Ishikawa (cell line): ENCODE results near the gene TMEM87B.

Source experiments
- CEBPB ChIP-seq: IDR thresholded peaks from 2 replicates; pipeline ENCODE4 v1.6.1; 2012
- CREB1 ChIP-seq: IDR thresholded peaks from 2 replicates; pipeline ENCODE4 v1.6.1; 2012; ENCODE audit warnings: low read depth
- EGR1 ChIP-seq: IDR thresholded peaks from 2 replicates; pipeline ENCODE4 v1.6.1; 2012
- EP300 ChIP-seq: IDR thresholded peaks from 2 replicates; pipeline ENCODE4 v1.6.1; 2012; ENCODE audit warnings: borderline replicate concordance
- FOXM1 ChIP-seq: IDR thresholded peaks from 2 replicates; pipeline ENCODE4 v1.6.1; 2012; ENCODE audit warnings: low read depth, borderline replicate concordance
- MAX ChIP-seq: IDR thresholded peaks from 2 replicates; pipeline ENCODE4 v1.6.1; 2012
- NFIC ChIP-seq: IDR thresholded peaks from 2 replicates; pipeline ENCODE4 v1.6.1; 2012
- RAD21 ChIP-seq: IDR thresholded peaks from 2 replicates; pipeline ENCODE4 v1.6.1; 2012; ENCODE audit warnings: low read depth
- REST ChIP-seq: IDR thresholded peaks from 2 replicates; pipeline ENCODE4 v1.6.1; 2012; ENCODE audit warnings: low read depth, mild to moderate bottlenecking
- TAF1 ChIP-seq: IDR thresholded peaks from 2 replicates; pipeline ENCODE4 v1.6.1; 2012; ENCODE audit warnings: low read depth, mild to moderate bottlenecking
- TCF12 ChIP-seq: IDR thresholded peaks from 2 replicates; pipeline ENCODE4 v1.6.1; 2012; ENCODE audit warnings: low read depth
- TEAD4 ChIP-seq: IDR thresholded peaks from 2 replicates; pipeline ENCODE4 v1.6.1; 2012
- USF1 ChIP-seq: IDR thresholded peaks from 2 replicates; pipeline ENCODE4 v1.6.1; 2012
- YY1 ChIP-seq: IDR thresholded peaks from 2 replicates; pipeline ENCODE4 v1.6.1; 2012; ENCODE audit warnings: low read depth
- ZBTB7A ChIP-seq: IDR thresholded peaks from 2 replicates; pipeline ENCODE4 v1.6.1; 2012; ENCODE audit warnings: low read depth

TMEM87B gene

GRCh38 chr2:112141626-112142007 lies 86.5 kb downstream of the TMEM87B start:
- TF ChIP-seq USF1, result no peak
- no peak for TF ChIP-seq TAF1
- no peak for TF ChIP-seq ZBTB7A
- TF ChIP-seq EP300, result no peak
- TF ChIP-seq TEAD4, result no peak
- no peak for TF ChIP-seq TCF12
- TF ChIP-seq CEBPB, result no peak
- TF ChIP-seq REST, result no peak
- TF ChIP-seq NFIC, result no peak
- TF ChIP-seq FOXM1, result no peak
- TF ChIP-seq EGR1, result no peak

- TF ChIP-seq NFIC (no peak), TCF12 (no peak), CEBPB (no peak), CREB1 (no peak), TAF1 (no peak), EP300 (no peak), TEAD4 (no peak), FOXM1 (no peak), REST (no peak)
Observed at GRCh38 chr2:112142525-112143078, 87.5 kb downstream of the TMEM87B start.

- no peak for TF ChIP-seq USF1
- TF ChIP-seq EP300, result no peak
- no peak for TF ChIP-seq EGR1
- TF ChIP-seq TEAD4, result no peak
- no peak for TF ChIP-seq REST
- TF ChIP-seq CREB1, result no peak
- no peak for TF ChIP-seq NFIC
- no peak for TF ChIP-seq MAX
- TF ChIP-seq CEBPB, result no peak
- TF ChIP-seq FOXM1, result no peak
- no peak for TF ChIP-seq ZBTB7A
- TF ChIP-seq YY1, result no peak
- TF ChIP-seq TAF1, result no peak
- no peak for TF ChIP-seq RAD21
- no peak for TF ChIP-seq TCF12
Observed at GRCh38 chr2:112143150-112143549, 88.1 kb downstream of the TMEM87B start.

- no peak for TF ChIP-seq FOXM1
- TF ChIP-seq TCF12, result no peak
- no peak for TF ChIP-seq EP300
- no peak for TF ChIP-seq YY1
- no peak for TF ChIP-seq REST
- no peak for TF ChIP-seq NFIC
- TF ChIP-seq EGR1, result no peak
- no peak for TF ChIP-seq CEBPB
- TF ChIP-seq TEAD4, result no peak
- TF ChIP-seq TAF1, result no peak
- TF ChIP-seq ZBTB7A, result no peak
- no peak for TF ChIP-seq CREB1
- no peak for TF ChIP-seq MAX
- no peak for TF ChIP-seq RAD21
- no peak for TF ChIP-seq USF1
Observed at GRCh38 chr2:112144966-112145365, 89.9 kb downstream of the TMEM87B start.
